OCI-LY7 (cell line): Measurements from ENCODE around the gene MYCN.

Source experiments
- EZH2phosphoT487 ChIP-seq: fragments of 200-600 bp; sonication (generic); IDR thresholded peaks from 2 replicates; pipeline ENCODE4 v1.6.1; 2018; ENCODE audit warnings: low read depth, borderline replicate concordance, mild to moderate bottlenecking, mixed run types, antibody characterized with exemption, low read length, moderate library complexity, mixed read lengths
- TF ChIP-seq, protein P1 (sequence below): fragments of 200-600 bp; sonication (generic); conservative IDR thresholded peaks from 2 replicates; pipeline ENCODE4 v1.5.1; 2014; ENCODE audit warnings: mild to moderate bottlenecking, antibody characterized with exemption, low read length, moderate library complexity, mixed read lengths

DNA sequence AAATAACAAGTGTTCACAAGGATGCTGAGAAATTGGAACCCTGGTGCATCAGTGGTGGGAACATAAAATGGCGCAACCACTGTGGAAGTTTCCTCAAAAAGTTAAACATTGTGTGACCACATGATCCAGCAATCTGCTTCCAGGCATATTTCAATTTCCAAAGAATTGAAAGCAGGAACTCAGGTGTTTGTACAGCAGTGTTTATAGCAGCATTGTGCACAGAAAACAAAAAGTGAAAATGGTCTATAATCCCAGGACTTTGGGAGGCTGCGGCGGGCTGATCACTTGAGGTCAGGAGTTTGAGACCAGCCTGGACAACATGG lies 38.6 kb upstream of the MYCN start:
- TF ChIP-seq, protein P1, sequence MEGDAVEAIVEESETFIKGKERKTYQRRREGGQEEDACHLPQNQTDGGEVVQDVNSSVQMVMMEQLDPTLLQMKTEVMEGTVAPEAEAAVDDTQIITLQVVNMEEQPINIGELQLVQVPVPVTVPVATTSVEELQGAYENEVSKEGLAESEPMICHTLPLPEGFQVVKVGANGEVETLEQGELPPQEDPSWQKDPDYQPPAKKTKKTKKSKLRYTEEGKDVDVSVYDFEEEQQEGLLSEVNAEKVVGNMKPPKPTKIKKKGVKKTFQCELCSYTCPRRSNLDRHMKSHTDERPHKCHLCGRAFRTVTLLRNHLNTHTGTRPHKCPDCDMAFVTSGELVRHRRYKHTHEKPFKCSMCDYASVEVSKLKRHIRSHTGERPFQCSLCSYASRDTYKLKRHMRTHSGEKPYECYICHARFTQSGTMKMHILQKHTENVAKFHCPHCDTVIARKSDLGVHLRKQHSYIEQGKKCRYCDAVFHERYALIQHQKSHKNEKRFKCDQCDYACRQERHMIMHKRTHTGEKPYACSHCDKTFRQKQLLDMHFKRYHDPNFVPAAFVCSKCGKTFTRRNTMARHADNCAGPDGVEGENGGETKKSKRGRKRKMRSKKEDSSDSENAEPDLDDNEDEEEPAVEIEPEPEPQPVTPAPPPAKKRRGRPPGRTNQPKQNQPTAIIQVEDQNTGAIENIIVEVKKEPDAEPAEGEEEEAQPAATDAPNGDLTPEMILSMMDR: no peak
- TF ChIP-seq EZH2phosphoT487: no peak
